ENCODE results near the gene RAD51B.

DNA sequence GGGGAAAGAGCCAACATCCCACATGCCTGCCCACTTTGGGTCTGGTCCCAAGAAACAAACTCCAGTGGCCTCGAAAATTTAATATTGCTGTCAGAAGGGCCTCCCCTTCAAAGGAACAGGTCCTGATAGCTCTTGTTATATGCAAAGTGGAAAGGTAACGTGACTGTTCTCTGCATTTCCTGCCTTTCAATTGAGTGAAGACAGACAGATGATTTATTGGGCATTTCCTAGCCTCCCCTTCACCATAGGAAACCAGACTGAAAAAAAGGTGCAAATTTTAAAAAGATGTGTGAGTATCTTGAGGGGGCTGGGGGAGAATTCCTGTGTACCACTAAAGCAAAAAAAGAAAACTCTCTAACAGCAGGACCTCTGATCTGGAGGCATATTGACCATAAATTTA lies 738.1 kb downstream of the RAD51B start:
- TF ChIP-seq EZH2 (IDR thresholded peaks at IDR 0.05; ENCODE audit: borderline replicate concordance) = no peak
- TF ChIP-seq EZH2phosphoT487 (IDR thresholded peaks at IDR 0.05; ENCODE audit: low read depth, severe bottlenecking, unreplicated experiment) = no peak
- TF ChIP-seq, protein P1, sequence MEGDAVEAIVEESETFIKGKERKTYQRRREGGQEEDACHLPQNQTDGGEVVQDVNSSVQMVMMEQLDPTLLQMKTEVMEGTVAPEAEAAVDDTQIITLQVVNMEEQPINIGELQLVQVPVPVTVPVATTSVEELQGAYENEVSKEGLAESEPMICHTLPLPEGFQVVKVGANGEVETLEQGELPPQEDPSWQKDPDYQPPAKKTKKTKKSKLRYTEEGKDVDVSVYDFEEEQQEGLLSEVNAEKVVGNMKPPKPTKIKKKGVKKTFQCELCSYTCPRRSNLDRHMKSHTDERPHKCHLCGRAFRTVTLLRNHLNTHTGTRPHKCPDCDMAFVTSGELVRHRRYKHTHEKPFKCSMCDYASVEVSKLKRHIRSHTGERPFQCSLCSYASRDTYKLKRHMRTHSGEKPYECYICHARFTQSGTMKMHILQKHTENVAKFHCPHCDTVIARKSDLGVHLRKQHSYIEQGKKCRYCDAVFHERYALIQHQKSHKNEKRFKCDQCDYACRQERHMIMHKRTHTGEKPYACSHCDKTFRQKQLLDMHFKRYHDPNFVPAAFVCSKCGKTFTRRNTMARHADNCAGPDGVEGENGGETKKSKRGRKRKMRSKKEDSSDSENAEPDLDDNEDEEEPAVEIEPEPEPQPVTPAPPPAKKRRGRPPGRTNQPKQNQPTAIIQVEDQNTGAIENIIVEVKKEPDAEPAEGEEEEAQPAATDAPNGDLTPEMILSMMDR (IDR thresholded peaks at IDR 0.05; ENCODE audit: poor library complexity) = no peak

Measured in hepatocyte (in vitro differentiated cells).